ENCODE data around the gene FKBP15.

FKBP15 gene, protein sequence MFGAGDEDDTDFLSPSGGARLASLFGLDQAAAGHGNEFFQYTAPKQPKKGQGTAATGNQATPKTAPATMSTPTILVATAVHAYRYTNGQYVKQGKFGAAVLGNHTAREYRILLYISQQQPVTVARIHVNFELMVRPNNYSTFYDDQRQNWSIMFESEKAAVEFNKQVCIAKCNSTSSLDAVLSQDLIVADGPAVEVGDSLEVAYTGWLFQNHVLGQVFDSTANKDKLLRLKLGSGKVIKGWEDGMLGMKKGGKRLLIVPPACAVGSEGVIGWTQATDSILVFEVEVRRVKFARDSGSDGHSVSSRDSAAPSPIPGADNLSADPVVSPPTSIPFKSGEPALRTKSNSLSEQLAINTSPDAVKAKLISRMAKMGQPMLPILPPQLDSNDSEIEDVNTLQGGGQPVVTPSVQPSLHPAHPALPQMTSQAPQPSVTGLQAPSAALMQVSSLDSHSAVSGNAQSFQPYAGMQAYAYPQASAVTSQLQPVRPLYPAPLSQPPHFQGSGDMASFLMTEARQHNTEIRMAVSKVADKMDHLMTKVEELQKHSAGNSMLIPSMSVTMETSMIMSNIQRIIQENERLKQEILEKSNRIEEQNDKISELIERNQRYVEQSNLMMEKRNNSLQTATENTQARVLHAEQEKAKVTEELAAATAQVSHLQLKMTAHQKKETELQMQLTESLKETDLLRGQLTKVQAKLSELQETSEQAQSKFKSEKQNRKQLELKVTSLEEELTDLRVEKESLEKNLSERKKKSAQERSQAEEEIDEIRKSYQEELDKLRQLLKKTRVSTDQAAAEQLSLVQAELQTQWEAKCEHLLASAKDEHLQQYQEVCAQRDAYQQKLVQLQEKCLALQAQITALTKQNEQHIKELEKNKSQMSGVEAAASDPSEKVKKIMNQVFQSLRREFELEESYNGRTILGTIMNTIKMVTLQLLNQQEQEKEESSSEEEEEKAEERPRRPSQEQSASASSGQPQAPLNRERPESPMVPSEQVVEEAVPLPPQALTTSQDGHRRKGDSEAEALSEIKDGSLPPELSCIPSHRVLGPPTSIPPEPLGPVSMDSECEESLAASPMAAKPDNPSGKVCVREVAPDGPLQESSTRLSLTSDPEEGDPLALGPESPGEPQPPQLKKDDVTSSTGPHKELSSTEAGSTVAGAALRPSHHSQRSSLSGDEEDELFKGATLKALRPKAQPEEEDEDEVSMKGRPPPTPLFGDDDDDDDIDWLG

GRCh38 chr9:113221003-113221799 is at the start of gene FKBP15, which contains the start of gene SLC31A1:
Gene FKBP15 (minus strand): TSS chr9:113221277. CDS start chr9:113221243, 34 bp downstream.
Gene SLC31A1 (plus strand): TSS chr9:113221544. CDS start chr9:113256149, 34,605 bp downstream.
- peak within 1 kb of the TSS; percentile 87 to 95 for H3K4me3 ChIP-seq (replicated peaks in 1 of 2; ENCODE audit: low read depth in 2 of 2, low read length in 2 of 2)
- TF ChIP-seq CTCF (IDR thresholded peaks at IDR 0.05; ENCODE audit: low read depth, low read length) = no peak
- DNase-seq (ENCODE audit: low read depth in 2 of 2) = peak; percentile 99

GRCh38 chr9:113269871-113270270 is 48.8 kb upstream of the FKBP15 start:
- DNase-seq (ENCODE audit: low read depth in 2 of 2) = no peak
- H3K4me3 ChIP-seq (replicated peaks in 1 of 2; ENCODE audit: low read depth in 2 of 2, low read length in 2 of 2) = no peak overlapping the region
- no peak for TF ChIP-seq CTCF (IDR thresholded peaks at IDR 0.05; ENCODE audit: low read depth, low read length)

- DNase-seq (ENCODE audit: low read depth in 2 of 2) = no peak
- TF ChIP-seq CTCF (IDR thresholded peaks at IDR 0.05; ENCODE audit: low read depth, low read length) = no peak
- H3K4me3 ChIP-seq (replicated peaks in 1 of 2; ENCODE audit: low read depth in 2 of 2, low read length in 2 of 2) = no peak overlapping the region
These were observed 48.3 kb upstream of the FKBP15 start for GRCh38 chr9:113269355-113269754.

DNA sequence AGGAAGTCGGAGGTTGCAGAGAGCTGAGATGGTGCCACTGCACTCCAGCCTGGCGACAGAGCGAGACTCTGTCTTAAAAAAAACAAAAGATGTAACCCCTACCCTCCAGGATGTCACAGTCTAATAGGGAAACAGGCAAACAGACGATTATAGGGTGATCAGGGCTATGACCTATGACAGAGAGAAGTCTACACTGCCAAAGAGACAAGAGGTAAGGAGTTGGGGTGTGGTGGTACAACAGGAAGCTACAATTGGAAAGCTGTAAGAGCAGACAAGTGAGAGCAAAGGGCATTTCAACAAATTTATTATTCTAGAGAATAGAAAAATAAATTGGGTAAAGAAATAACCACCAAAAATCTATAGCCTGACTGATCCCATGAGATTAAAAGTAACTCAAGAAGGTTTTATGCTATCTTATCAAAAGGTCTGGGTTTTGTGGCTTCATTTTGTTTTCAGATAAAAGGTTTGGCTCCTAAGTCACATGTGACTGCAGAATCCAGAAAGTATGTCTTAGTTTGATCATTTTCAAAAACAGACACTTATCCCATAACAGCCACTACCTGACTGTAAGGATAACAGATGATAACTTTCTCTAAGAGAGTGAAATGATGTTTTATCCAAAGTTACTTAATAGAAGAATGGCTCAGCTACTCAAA is 47.0 kb upstream of the FKBP15 start:
- no peak for DNase-seq (ENCODE audit: low read depth in 2 of 2)
- no peak for TF ChIP-seq CTCF (IDR thresholded peaks at IDR 0.05; ENCODE audit: low read depth, low read length)
- no peak overlapping the region for H3K4me3 ChIP-seq (replicated peaks in 1 of 2; ENCODE audit: low read depth in 2 of 2, low read length in 2 of 2)

- no peak for DNase-seq (ENCODE audit: low read depth in 2 of 2)
- no peak for TF ChIP-seq CTCF (IDR thresholded peaks at IDR 0.05; ENCODE audit: low read depth, low read length)
- no peak overlapping the region for H3K4me3 ChIP-seq (replicated peaks in 1 of 2; ENCODE audit: low read depth in 2 of 2, low read length in 2 of 2)
These were observed 45.1 kb upstream of the FKBP15 start for GRCh38 chr9:113266174-113266573.
